SK-N-SH treated with all-trans-retinoic acid at 6 μM for 48 hours (cell line): ENCODE measurements around the gene FARS2.

Experiments used
- ATAC-seq: fragments of 200-7000 bp; cut with Tn5 transposase; 3 replicates; pipeline ENCODE4 v1.9.1; 2020; ENCODE audit warnings: mild to moderate bottlenecking, moderate library complexity
- ARNTL ChIP-seq: fragments of 450-650 bp; formaldehyde crosslinking; IDR thresholded peaks from 2 replicates; pipeline ENCODE4 v1.5.0; 2020; ENCODE audit warnings: low read depth, mild to moderate bottlenecking, moderate library complexity, borderline replicate concordance
- CSDC2 ChIP-seq: fragments of 250-450 bp; sonication (Bioruptor Pico); IDR thresholded peaks from 2 replicates; pipeline ENCODE4 v1.5.0; 2020; ENCODE audit warnings: mild to moderate bottlenecking, moderate library complexity
- ESRRG ChIP-seq: fragments of 250-450 bp; sonication (Bioruptor Pico); IDR thresholded peaks from 2 replicates; pipeline ENCODE4 v1.6.1; 2021; ENCODE audit warnings: mild to moderate bottlenecking
- ISL1 ChIP-seq: fragments of 250-450 bp; sonication (Bioruptor Pico); IDR thresholded peaks from 2 replicates; pipeline ENCODE4 v2.1.2; 2022; ENCODE audit warnings: mild to moderate bottlenecking, moderate library complexity
- PPARA ChIP-seq: fragments of 250-450 bp; sonication (Bioruptor Pico); IDR thresholded peaks from 2 replicates; pipeline ENCODE4 v1.5.0; 2020; ENCODE audit warnings: mild to moderate bottlenecking, borderline replicate concordance
- RARB ChIP-seq: fragments of 250-450 bp; sonication (Bioruptor Pico); IDR thresholded peaks from 2 replicates; pipeline ENCODE4 v1.8.0; 2021; ENCODE audit warnings: mild to moderate bottlenecking, moderate library complexity
- SNAI2 ChIP-seq: fragments of 250-450 bp; sonication (Bioruptor Pico); IDR thresholded peaks from 2 replicates; pipeline ENCODE4 v1.5.0; 2020; ENCODE audit warnings: mild to moderate bottlenecking, moderate library complexity
- TCF4 ChIP-seq: fragments of 250-450 bp; sonication (Bioruptor Pico); IDR thresholded peaks from 2 replicates; pipeline ENCODE4 v1.8.0; 2021; ENCODE audit warnings: mild to moderate bottlenecking, moderate library complexity, borderline replicate concordance
- TOX ChIP-seq: fragments of 250-450 bp; sonication (Bioruptor Pico); IDR thresholded peaks from 2 replicates; pipeline ENCODE4 v1.8.0; 2021; ENCODE audit warnings: mild to moderate bottlenecking, moderate library complexity, borderline replicate concordance
- ZC3H10 ChIP-seq: fragments of 250-450 bp; sonication (Bioruptor Pico); IDR thresholded peaks from 2 replicates; pipeline ENCODE4 v1.5.1; 2021; ENCODE audit warnings: mild to moderate bottlenecking, moderate library complexity
- ZFP3 ChIP-seq: fragments of 250-450 bp; sonication (Bioruptor Pico); IDR thresholded peaks from 2 replicates; pipeline ENCODE4 v1.5.0; 2020; ENCODE audit warnings: mild to moderate bottlenecking, moderate library complexity
- ZFP30 ChIP-seq: fragments of 450-650 bp; formaldehyde crosslinking; IDR thresholded peaks from 2 replicates; pipeline ENCODE4 v1.5.0; 2022; ENCODE audit warnings: mild to moderate bottlenecking, moderate library complexity
- ZNF565 ChIP-seq: fragments of 450-650 bp; formaldehyde crosslinking; conservative IDR thresholded peaks from 2 replicates; pipeline ENCODE4 v1.5.0; 2020; ENCODE audit warnings: low read depth, mild to moderate bottlenecking, moderate library complexity
- ZNF70 ChIP-seq: fragments of 450-650 bp; formaldehyde crosslinking; IDR thresholded peaks from 2 replicates; pipeline ENCODE4 v1.5.0; 2020; ENCODE audit warnings: mild to moderate bottlenecking, moderate library complexity
- ZNF8 ChIP-seq: fragments of 450-650 bp; formaldehyde crosslinking; IDR thresholded peaks from 2 replicates; pipeline ENCODE4 v1.5.0; 2020; ENCODE audit warnings: mild to moderate bottlenecking, moderate library complexity
- TF ChIP-seq, protein P1 (sequence below): fragments of 250-450 bp; sonication (Bioruptor Pico); IDR thresholded peaks from 2 replicates; pipeline ENCODE4 v1.5.0; 2020; ENCODE audit warnings: mild to moderate bottlenecking, moderate library complexity
- TF ChIP-seq, protein P2 (sequence below): fragments of 250-450 bp; sonication (Bioruptor Pico); IDR thresholded peaks from 2 replicates; pipeline ENCODE4 v1.8.0; 2021; ENCODE audit warnings: low read depth, mild to moderate bottlenecking, moderate library complexity, borderline replicate concordance
- TF ChIP-seq, protein P3 (sequence below): fragments of 250-450 bp; sonication (Bioruptor Pico); IDR thresholded peaks from 2 replicates; pipeline ENCODE4 v1.8.0; 2020; ENCODE audit warnings: mild to moderate bottlenecking, moderate library complexity, borderline replicate concordance
- TF ChIP-seq, protein P4 (sequence below): fragments of 250-450 bp; sonication (Bioruptor Pico); IDR thresholded peaks from 2 replicates; pipeline ENCODE4 v1.5.1; 2021; ENCODE audit warnings: mild to moderate bottlenecking, moderate library complexity

FARS2 gene

DNA sequence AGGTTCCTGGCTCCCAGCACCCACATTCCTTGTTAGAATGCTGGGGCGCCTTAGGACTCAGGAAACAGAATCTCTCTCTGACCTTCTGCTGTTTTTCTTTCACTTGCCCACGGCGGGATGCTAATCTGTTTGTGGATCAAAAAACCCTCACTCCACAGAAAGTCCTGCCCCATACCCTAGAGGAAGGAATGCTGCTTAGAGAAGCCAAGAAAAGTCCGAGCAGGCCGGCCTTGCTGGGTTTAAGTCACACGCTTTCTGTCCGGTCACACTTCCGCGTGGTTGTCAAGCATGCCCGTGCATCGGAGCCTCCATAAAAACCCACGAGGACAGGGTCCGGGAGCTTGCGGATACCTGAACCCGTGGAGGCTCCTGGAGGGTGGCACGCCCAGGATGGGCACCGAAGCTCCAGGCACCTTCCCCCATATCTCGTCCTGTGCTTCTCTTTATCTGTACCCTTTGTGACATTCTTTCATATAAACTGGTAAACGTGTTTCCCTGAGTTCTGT is 522.3 kb downstream of the FARS2 start (continued):
- TF ChIP-seq, protein P1, sequence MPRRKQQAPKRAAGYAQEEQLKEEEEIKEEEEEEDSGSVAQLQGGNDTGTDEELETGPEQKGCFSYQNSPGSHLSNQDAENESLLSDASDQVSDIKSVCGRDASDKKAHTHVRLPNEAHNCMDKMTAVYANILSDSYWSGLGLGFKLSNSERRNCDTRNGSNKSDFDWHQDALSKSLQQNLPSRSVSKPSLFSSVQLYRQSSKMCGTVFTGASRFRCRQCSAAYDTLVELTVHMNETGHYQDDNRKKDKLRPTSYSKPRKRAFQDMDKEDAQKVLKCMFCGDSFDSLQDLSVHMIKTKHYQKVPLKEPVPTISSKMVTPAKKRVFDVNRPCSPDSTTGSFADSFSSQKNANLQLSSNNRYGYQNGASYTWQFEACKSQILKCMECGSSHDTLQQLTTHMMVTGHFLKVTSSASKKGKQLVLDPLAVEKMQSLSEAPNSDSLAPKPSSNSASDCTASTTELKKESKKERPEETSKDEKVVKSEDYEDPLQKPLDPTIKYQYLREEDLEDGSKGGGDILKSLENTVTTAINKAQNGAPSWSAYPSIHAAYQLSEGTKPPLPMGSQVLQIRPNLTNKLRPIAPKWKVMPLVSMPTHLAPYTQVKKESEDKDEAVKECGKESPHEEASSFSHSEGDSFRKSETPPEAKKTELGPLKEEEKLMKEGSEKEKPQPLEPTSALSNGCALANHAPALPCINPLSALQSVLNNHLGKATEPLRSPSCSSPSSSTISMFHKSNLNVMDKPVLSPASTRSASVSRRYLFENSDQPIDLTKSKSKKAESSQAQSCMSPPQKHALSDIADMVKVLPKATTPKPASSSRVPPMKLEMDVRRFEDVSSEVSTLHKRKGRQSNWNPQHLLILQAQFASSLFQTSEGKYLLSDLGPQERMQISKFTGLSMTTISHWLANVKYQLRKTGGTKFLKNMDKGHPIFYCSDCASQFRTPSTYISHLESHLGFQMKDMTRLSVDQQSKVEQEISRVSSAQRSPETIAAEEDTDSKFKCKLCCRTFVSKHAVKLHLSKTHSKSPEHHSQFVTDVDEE (CRISPR knock-in tag) = no peak
- TF ChIP-seq ESRRG (no peak), ZC3H10 (no peak), ISL1 (CRISPR knock-in tag) (no peak), TOX (CRISPR knock-in tag) (no peak)
- TF ChIP-seq, all 23 proteins: peak for 0

DNA sequence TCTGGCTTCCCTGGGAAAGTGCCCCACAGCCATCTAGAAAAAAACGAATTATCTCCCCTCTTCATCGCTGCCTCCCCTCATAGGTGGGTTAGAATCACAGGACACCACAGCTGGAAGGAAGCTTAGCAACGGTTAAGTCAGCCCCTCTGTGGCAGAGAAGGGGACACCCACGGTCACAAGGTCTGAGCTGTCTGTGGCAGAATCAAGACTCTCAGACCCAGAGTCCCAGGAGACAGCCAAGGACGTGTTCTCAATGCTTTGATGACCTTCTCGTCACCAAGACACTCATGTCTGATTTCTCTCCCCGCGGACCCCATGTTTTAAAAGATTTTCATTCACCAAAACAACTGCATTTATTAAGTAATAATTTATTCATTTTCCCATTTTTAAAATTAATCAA is 523.9 kb downstream of the FARS2 start:
- TF ChIP-seq ARNTL (CRISPR knock-in tag) (no peak), PPARA (CRISPR knock-in tag) (no peak), CSDC2 (CRISPR knock-in tag) (no peak), ESRRG (no peak), TOX (CRISPR knock-in tag) (no peak), SNAI2 (no peak), ZC3H10 (no peak), TCF4 (CRISPR knock-in tag) (no peak), ZFP3 (no peak), ZNF565 (no peak), ZNF8 (CRISPR knock-in tag) (no peak), RARB (CRISPR knock-in tag) (no peak)
- TF ChIP-seq, protein P2, sequence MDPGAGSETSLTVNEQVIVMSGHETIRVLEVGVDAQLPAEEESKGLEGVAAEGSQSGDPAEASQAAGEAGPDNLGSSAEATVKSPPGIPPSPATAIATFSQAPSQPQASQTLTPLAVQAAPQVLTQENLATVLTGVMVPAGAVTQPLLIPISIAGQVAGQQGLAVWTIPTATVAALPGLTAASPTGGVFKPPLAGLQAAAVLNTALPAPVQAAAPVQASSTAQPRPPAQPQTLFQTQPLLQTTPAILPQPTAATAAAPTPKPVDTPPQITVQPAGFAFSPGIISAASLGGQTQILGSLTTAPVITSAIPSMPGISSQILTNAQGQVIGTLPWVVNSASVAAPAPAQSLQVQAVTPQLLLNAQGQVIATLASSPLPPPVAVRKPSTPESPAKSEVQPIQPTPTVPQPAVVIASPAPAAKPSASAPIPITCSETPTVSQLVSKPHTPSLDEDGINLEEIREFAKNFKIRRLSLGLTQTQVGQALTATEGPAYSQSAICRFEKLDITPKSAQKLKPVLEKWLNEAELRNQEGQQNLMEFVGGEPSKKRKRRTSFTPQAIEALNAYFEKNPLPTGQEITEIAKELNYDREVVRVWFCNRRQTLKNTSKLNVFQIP (CRISPR knock-in tag) = no peak
- TF ChIP-seq, protein P3, sequence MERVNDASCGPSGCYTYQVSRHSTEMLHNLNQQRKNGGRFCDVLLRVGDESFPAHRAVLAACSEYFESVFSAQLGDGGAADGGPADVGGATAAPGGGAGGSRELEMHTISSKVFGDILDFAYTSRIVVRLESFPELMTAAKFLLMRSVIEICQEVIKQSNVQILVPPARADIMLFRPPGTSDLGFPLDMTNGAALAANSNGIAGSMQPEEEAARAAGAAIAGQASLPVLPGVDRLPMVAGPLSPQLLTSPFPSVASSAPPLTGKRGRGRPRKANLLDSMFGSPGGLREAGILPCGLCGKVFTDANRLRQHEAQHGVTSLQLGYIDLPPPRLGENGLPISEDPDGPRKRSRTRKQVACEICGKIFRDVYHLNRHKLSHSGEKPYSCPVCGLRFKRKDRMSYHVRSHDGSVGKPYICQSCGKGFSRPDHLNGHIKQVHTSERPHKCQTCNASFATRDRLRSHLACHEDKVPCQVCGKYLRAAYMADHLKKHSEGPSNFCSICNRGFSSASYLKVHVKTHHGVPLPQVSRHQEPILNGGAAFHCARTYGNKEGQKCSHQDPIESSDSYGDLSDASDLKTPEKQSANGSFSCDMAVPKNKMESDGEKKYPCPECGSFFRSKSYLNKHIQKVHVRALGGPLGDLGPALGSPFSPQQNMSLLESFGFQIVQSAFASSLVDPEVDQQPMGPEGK (CRISPR knock-in tag) = no peak
- TF ChIP-seq, protein P4, sequence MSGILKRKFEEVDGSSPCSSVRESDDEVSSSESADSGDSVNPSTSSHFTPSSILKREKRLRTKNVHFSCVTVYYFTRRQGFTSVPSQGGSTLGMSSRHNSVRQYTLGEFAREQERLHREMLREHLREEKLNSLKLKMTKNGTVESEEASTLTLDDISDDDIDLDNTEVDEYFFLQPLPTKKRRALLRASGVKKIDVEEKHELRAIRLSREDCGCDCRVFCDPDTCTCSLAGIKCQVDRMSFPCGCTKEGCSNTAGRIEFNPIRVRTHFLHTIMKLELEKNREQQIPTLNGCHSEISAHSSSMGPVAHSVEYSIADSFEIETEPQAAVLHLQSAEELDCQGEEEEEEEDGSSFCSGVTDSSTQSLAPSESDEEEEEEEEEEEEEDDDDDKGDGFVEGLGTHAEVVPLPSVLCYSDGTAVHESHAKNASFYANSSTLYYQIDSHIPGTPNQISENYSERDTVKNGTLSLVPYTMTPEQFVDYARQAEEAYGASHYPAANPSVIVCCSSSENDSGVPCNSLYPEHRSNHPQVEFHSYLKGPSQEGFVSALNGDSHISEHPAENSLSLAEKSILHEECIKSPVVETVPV (CRISPR knock-in tag) = no peak
- no peak for ATAC-seq

DNA sequence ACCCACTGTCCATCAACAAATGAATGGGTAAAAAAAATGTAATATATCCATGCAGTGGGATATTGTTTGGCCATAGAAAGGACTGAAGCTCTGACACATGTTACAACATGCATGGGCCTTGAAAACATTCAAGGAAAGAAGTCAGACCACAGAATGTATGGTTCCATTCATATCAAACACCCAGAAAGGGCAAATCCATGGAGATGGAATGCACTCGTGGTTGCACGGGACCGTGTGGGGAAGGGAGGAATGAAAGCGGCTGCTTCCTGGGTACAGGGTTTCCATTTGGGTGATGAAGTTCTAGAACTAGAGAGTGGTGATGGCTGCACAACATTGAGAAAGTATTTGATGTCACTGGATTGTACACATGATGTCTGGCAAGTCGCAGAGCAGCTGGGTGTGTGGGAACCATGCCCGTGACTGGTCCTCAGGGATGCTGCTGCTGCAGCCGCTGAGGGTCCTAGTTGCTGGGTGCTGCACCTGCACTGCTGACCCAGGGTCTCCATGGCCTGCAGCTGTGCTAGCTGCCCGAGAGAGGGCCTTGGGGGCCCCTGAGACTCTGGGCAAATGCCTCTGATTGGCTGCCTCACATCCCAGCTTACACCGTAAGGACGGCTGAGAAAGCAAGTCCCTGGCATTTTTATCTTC is 525.1 kb downstream of the FARS2 start:
- no peak for ATAC-seq
- TF ChIP-seq ZFP30 (CRISPR knock-in tag) (no peak), RARB (CRISPR knock-in tag) (no peak), ZFP3 (no peak), SNAI2 (no peak), ZNF70 (CRISPR knock-in tag) (no peak), TCF4 (CRISPR knock-in tag) (no peak), CSDC2 (CRISPR knock-in tag) (no peak), ARNTL (CRISPR knock-in tag) (no peak)
- TF ChIP-seq, protein P1 (CRISPR knock-in tag) = no peak
- TF ChIP-seq, protein P3 (CRISPR knock-in tag) = no peak
- TF ChIP-seq, protein P4 (CRISPR knock-in tag) = no peak
